ENCODE results near the gene SPG11. TPM values are rescaled to one million over a fixed set of nuclear protein-coding genes. Genes with fewer than 3 reads are reported as not detected.

SPG11 gene
- total and polyA plus RNA-seq, 9 of the 15 experiments (the other 6 are each of a cell fraction or from before 2014, with no cell fraction given), result 23.3 to 71.2 (median 45.6) TPM

DNA sequence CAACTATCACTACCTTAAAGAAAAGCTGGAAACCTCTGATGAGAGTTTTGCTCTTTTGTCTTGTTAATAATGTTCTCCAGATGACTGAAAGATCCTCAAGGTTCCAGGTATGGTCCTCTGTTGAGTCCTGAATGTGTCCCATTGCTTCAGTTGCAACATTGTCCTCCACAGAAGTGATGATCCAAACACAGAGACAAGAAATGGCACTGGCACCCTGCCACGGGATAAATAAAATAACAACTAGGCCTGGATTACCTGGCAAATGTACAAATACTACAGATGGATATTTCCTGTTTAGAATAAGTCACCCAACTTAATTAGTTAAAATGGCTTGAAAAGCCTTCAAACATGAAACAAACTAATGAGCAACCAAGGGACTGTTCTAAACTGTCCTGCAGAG, 68.2 kb downstream of the SPG11 start:
- Histone ChIP-seq H3K4me3 (no peak overlapping the region), H2AFZ (ENCODE audit: low read depth, low read length) (no peak overlapping the region), H3K36me3 (ENCODE audit: control insufficient read depth, insufficient read depth, low read length) (peaks cover 79% of the 10 kb centered on the region; the same call in 2 of the 3 replicates), H3K27me3 (ENCODE audit: control insufficient read depth in 2 of 2, insufficient read depth in 2 of 2, low read length in 2 of 2) (no peaks in the 10 kb centered on the region), H3K9ac (ENCODE audit: insufficient read depth in 1 of 2, low read depth in 2 of 2, low read length in 2 of 2) (no peak overlapping the region), H3K9me1 (ENCODE audit: control insufficient read depth, insufficient read depth, low read length) (no peaks in the 10 kb centered on the region), H3K9me3 (replicated peaks; ENCODE audit: control insufficient read depth, insufficient read depth, low read depth, low read length) (no peaks in the 10 kb centered on the region), H3K27ac (ENCODE audit: extremely low read depth, low read depth, low read length) (no peak overlapping the region), H3K79me2 (ENCODE audit: control insufficient read depth, insufficient read depth, low read length) (no peaks in the 10 kb centered on the region), H4K20me1 (replicated peaks; ENCODE audit: control insufficient read depth, insufficient read depth, low read length) (peaks cover 3% of the 10 kb centered on the region; the same call in 1 of the 2 replicates), H3K4me1 (replicated peaks in 1 of 2; ENCODE audit: control insufficient read depth in 2 of 2, insufficient read depth in 2 of 2, low read length in 2 of 2) (peaks cover 0 to 13% of the 10 kb centered on the region in 2 experiments; a peak in 3 of 5 replicates), H3K4me2 (ENCODE audit: insufficient read depth, low read length) (no peak overlapping the region)
- CTCF ChIA-PET (ENCODE audit: low intra/inter-chr PET ratio), result no interaction called here
- no TSS peak for BruUV-seq (replicated peaks)
- POLR2A ChIA-PET, result interaction anchor here (0.7 to 0.9 kb wide), 2 partner anchors 44 to 301 kb away, joined by 3 to 4 read pairs; no protein-coding TSS in a partner anchor
- in situ Hi-C loops (cut with MboI), result loop anchor here (10.0 kb wide), 1 partner anchor 330 kb away; no protein-coding TSS in a partner anchor
- DNase-seq (ENCODE audit: extremely low read depth in 1 of 4, low spot score in 3 of 4), result no peak
- ATAC-seq, result no peak
- intact Hi-C loops (cut with micrococcal nuclease), result no loop called here
- 100% methylated on average over 1 of the region's 1 CpG for WGBS (ENCODE audit: insufficient coverage, low coverage, missing lambda C conversion rate)
- TF ChIP-seq SIX5 (IDR thresholded peaks at IDR 0.05; ENCODE audit: borderline replicate concordance in 1 of 2, insufficient read depth in 1 of 2, low read depth in 1 of 2, low read length in 2 of 2) (no peak), SMARCC2 (IDR thresholded peaks at IDR 0.05; ENCODE audit: low read depth) (no peak), CBX2 (IDR thresholded peaks at IDR 0.05; ENCODE audit: insufficient read depth, low read length, poor library complexity, severe bottlenecking) (no peak), HES1 (IDR thresholded peaks at IDR 0.05; ENCODE audit: low read depth) (no peak), ZNF436 (CRISPR knock-in tag; IDR thresholded peaks at IDR 0.05) (no peak), NONO (IDR thresholded peaks at IDR 0.05; ENCODE audit: low read depth in 2 of 2, low read length in 1 of 2) (no peak), WHSC1 (IDR thresholded peaks at IDR 0.05; ENCODE audit: low read length) (no peak), STAG1 (CRISPR knock-in tag; IDR thresholded peaks at IDR 0.05; ENCODE audit: borderline replicate concordance) (no peak), CTCF (IDR thresholded peaks at IDR 0.05 in 2 of 3, conservative IDR thresholded peaks at IDR 0.05 in 1 of 3; ENCODE audit: insufficient read depth in 2 of 3, low read depth in 1 of 3, low read length in 3 of 3) (no peak)
- TF ChIP-seq, protein P1, sequence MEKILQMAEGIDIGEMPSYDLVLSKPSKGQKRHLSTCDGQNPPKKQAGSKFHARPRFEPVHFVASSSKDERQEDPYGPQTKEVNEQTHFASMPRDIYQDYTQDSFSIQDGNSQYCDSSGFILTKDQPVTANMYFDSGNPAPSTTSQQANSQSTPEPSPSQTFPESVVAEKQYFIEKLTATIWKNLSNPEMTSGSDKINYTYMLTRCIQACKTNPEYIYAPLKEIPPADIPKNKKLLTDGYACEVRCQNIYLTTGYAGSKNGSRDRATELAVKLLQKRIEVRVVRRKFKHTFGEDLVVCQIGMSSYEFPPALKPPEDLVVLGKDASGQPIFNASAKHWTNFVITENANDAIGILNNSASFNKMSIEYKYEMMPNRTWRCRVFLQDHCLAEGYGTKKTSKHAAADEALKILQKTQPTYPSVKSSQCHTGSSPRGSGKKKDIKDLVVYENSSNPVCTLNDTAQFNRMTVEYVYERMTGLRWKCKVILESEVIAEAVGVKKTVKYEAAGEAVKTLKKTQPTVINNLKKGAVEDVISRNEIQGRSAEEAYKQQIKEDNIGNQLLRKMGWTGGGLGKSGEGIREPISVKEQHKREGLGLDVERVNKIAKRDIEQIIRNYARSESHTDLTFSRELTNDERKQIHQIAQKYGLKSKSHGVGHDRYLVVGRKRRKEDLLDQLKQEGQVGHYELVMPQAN (IDR thresholded peaks at IDR 0.05; ENCODE audit: borderline replicate concordance), result no peak
- TF ChIP-seq, protein P2, sequence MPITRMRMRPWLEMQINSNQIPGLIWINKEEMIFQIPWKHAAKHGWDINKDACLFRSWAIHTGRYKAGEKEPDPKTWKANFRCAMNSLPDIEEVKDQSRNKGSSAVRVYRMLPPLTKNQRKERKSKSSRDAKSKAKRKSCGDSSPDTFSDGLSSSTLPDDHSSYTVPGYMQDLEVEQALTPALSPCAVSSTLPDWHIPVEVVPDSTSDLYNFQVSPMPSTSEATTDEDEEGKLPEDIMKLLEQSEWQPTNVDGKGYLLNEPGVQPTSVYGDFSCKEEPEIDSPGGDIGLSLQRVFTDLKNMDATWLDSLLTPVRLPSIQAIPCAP (CRISPR knock-in tag; IDR thresholded peaks at IDR 0.05; ENCODE audit: borderline replicate concordance), result no peak
- no peak for FAIRE-seq

Measured in K562 (cell line).